ENCODE data around the gene OSBPL9.

Gene OSBPL9

DNA sequence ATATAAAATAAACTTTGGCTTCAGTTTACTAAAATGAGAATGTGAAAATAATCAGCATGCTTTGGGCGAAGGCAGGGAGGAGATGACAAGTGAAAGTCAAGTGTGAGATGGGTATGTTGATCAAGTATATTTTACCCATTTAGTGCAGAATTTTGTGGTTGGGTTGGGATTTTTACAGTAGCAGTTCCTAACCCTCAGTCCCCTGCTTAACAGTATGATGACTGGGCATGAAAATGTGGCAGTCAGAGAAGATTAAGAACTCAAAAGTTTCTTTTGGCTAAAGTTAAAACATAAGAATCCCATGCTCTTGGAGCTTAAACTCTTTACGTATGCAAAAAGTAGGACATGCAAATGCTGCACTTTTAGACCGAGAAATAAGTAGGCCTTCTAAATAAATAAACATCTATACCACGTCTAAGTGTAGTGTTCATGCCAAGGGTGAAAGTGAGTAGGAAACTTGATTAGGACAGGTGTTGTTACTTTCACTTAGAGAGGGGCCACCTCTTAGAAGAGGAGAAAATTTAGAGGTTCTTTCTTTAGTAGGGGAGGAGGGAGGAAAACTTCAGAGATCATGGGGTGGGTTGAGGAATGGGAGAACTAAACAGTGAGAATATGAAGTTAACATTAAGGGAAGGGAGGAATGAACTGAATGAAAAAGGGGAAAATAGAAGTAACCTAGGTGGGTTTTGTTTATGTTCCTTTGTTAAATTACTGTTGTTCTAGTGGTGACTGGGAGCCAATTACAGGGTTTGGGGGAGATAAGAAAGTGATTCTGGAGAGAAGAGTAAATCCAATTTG, 127.8 kb downstream of the OSBPL9 start:
- FAIRE-seq = no peak

DNA sequence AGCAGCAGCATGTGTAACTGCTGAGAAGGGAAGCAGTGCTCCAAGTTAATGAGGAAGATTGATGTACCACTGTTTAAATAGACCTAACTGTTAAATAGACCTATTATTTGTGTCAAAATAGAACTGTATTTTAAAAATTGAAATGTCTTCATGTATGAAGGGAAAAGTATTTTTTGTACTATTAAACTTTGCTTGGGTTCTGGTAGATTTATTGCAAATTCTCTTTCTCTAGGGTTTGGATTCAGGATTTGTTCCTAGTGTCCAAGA, 128.3 kb downstream of the OSBPL9 start:
- FAIRE-seq = no peak

DNA sequence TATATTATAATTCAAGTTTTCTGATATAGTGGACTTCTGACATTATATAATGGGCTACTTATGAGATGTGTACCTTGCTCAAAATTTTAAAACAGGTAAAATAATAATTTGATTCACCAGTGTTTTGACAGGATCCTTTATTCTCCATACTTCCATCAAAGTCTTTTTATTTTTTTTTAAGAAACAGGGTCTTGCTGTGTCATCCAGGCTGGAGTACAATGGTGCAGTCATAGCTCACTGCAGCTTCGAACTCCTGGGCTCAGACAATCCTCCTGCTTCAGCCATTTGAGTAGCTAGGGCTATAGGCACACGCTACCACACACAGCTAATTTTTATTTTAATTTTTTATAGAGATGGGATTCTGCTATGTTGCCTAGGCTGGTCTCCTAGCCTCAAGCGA, 132.3 kb downstream of the OSBPL9 start:
- FAIRE-seq = no peak

DNA sequence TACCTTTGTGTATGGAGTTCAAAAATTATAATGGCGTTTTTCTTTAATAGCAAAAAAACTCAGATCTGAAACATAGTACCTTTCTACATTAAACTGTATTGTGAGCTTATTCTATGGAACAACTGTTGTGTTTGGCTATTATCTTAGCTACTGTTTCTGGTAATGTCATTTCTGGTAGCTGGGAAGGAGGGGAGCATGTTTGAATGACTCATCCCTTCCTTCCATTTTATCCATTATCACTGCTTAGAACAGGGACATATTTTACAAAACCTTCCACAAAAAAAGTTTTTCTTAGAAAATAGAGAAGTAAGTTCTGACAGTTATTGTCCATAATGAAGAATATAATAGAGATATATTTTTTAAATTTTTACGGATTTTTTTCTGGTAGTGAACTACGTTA, 133.3 kb downstream of the OSBPL9 start:
- FAIRE-seq = no peak

DNA sequence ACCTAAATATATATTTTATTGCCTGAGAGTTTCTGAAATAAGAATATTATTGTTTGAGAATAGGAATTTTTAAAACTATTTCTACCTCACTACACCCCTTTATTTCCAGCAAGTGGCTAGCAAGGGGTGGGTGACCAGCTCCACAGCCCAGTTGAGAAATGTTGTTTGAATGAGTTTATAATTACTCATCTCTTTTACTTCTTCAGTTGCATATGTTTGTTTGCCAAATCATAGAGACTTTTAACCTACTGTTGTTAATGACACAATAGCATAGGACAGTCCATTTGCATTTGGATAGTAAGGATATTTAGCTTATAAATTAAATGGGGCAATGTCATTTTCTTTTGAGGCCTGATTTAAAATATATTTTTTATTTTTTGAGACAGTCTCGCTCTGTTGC, 133.8 kb downstream of the OSBPL9 start:
- no peak for FAIRE-seq

DNA sequence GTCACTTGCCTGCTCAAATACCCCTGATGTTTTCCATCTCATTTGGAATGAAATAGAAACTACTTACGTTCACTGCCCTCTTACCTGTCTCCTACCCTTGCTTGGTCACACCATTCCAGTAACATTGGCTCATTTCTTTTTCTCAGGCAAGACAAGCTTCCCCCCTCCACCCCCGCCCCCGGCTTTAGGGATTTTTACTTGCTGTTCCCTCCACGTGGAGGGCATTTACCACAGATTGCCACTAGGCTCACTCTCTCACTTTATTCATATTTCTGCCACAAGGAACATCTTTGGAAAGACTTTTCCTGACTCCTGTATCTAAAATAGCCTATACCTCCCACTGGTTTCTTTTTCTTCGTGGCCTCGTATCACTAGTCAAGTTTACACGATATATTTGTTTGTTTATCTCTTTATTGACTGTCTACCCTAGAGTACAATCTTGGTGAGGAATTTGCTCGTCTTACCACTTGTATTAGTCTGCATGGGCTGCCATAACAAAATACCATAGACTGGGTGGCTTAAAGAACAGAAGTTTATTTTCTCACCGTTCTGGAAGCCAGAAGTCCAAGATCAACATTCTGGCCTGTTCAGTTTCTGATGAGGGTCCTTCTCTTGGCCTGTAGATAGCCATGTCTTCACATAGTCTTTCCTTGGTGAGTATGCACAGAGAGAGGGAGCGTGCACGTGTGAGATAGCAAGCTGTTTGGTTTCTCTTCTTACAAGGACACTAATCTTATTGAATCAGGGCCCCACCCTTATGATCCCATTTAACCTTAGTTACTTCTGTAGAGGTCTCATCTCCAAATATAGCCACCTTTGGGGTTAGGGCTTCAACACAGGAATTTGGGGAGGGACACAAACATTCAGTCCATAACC, 135.4 kb downstream of the OSBPL9 start:
- FAIRE-seq = no peak

DNA sequence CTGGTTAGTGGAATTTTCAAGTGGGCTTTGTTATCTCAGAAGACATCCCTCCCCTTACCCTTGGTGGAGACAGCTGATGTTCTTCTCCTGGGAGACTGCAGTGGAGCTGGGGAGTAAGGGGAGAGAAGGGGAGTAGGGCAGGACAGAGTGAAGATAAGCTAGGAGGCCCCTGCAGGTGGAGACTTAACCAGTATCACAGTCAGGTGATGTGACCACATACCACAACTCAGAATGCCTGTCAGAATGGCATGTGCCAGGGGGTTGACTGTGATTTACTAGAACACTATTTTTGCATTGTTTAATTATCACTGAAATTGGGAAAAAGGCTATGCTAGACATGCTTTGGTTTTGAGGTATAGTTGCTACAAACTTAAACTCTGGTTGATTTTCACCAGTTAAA, 137.1 kb downstream of the OSBPL9 start:
- no peak for FAIRE-seq

GRCh38 chr1:51754666-51755065, 137.8 kb downstream of the OSBPL9 start:
- no peak for FAIRE-seq

DNA sequence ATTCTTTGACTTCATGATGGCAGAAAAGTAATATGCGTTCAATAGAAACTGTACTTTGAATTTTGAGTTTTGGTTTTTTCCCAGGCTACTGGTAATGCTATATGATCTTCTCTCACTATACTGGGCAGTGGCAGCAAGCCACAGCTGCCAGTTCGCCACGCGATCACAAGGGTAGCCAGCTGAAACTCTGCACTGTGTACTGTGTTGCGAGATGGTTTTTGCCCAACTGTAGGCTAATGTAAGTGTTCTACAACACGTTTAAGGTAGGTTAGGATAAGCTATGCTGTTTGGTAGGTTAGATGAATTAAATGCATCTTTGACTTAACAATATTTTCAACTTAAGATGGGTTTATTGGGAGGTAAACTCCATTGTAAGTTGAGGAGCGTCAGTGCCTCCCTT, 138.5 kb downstream of the OSBPL9 start:
- no peak for FAIRE-seq

DNA sequence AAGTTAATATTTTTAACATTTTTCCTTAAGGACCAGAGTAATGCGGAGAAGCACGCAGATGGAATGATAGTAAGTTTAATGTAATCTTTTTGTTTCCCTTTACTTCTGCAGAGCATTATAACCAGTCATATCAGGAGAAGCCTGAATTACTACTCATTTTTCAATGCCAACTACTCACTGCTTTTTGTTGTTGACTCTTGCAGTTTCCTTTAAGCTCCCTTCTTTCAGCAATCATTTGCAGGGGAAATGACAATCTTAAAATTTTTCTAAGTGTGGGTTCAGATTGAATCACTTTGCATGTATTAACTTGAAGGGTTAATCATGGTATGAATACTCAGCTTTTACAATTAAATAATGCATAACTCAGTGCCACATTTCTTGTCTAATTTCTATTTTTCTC, 139.4 kb downstream of the OSBPL9 start:
- no peak for FAIRE-seq

DNA sequence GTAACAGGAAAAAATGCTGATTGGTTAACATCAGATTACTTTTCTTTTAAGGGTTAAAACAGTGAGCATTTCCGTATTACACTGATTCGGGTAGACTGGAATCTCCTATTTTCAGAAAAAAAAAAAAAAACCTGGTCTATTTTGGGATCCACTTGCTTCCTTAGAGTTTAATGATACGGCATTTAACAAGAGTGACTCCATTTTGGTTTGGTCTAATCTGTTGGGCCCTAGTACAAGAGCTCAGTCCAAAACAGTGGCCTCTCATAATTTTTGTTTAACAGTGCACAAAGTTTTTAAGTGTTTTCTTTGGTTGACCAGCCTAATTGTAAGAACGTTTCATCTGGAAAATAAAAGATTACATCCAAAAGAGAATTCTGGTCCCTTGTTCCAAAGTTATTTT, 141.4 kb downstream of the OSBPL9 start:
- FAIRE-seq = no peak

DNA sequence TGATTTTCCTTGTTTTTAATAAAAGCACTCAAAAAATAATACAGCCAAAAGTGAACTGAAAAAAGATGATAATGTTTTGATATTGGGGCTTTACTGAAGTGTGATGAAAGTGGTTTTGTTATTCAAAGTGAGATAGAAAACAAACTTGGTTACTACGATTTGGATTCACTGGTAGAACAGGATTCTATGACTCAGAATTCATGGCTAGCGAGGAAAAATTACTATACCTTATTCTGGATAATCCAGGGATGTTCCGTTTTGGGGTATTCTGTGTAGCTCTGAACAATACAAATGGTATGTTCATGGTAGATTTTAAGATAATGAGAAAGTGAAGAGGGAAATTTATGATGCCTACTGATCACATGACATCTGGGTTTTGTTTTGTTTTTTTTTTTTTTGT, 144.0 kb downstream of the OSBPL9 start:
- no peak for FAIRE-seq

- FAIRE-seq = no peak
Measured at GRCh38 chr1:51761351-51761750, 144.5 kb downstream of the OSBPL9 start.

- FAIRE-seq = peak; percentile 91
Measured at GRCh38 chr1:51768971-51769588, 152.2 kb downstream of the OSBPL9 start.

- no peak for FAIRE-seq
Measured at GRCh38 chr1:51776408-51776807, 159.5 kb downstream of the OSBPL9 start.

DNA sequence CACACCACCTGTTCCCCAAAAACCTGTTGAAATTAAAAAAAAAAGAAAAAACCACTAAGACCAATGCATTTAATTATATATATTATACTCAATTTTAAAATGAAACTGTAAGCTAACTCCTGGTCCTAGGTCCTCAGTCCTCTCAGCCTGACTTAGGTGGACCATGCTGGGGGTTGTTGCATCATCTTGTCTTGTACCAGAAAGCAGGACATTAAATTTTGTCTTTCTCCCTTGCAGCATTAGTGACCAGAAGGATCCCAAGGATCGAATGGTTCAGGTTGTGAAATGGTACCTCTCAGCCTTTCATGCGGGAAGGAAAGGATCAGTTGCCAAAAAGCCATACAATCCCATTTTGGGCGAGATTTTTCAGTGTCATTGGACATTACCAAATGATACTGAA, 164.0 kb downstream of the OSBPL9 start:
- FAIRE-seq = no peak

DNA sequence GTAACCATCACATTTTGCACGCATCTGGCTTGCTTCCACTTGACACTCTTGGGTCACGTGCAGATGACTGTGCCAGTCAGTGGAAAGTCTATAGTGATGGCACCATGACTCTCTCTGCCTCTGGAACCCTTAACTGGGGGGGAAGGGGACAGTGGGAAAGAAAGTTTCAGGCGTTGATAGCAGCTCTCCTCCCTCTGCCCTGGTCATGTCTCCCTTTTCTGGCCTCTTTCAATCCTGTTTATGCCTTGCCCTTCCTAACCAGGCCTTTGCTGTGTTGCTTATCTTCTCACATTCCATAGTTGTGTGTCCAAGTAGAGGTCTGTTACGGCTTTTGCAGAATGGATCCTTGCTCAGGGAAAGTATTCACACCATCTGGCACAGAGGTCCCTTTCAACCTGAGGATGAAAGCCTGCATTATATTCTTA, 168.1 kb downstream of the OSBPL9 start:
- no peak for FAIRE-seq

GRCh38 chr1:51788938-51789337, 172.0 kb downstream of the OSBPL9 start:
- FAIRE-seq = no peak

DNA sequence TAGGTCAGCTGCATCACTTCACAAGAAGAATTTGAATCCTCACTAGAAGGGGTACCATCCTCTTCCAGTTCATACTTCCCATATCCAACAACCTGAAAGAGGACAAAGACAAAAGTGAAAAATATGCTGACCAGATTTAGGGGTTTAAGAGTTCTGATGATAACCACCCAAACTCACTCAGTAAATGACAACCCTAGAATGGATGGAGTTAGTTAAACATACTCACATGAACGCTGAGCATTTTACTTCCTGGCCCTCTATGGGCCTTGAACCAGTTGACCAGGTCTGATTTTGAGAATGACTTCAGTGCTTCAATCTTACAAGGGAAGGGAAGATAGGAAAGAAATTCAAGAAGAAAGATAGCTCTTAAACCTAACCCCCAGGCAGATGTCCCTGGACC, 172.4 kb downstream of the OSBPL9 start:
- FAIRE-seq = no peak

- FAIRE-seq = no peak
Measured at GRCh38 chr1:51790385-51790784, 173.5 kb downstream of the OSBPL9 start.

GRCh38 chr1:51791888-51792287, 175.0 kb downstream of the OSBPL9 start:
- no peak for FAIRE-seq

DNA sequence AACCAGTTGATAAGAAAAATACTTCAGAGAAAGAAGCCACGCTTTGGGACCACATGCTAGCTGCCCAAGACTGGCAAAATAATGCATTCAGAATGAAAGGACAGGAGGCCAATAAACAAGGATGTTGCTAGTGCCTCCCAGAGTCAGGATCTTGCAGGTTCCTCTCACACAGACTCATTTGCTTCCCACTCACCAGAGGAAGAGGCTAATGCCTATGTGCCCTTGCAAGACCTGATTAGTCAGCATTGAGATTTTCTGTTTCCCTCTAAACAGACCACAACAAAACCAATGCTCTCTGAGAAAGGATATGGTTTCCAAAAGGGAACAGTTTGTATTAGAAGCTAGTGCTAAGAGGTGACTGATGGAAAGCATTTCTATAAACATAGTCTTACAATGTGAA, 176.0 kb downstream of the OSBPL9 start:
- no peak for FAIRE-seq

DNA sequence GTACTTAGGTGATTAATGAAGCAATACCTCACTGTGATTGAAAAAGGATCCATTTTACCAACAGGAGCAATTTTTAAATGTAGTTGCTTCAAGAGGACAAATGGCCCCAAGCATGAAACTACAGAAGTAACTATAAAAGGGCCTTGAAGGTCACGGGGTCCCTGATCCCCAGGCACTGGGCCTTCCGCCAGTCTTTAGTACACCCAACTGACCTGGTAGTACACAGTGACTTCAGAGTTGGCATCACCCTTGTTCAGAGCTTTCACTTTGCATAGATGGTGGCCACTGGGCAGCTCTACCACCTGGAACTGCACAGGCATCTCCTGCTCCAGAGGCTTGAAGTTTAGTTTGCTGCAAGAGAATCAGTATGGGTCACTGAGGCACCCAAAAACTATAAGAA, 177.4 kb downstream of the OSBPL9 start:
- no peak for FAIRE-seq

DNA sequence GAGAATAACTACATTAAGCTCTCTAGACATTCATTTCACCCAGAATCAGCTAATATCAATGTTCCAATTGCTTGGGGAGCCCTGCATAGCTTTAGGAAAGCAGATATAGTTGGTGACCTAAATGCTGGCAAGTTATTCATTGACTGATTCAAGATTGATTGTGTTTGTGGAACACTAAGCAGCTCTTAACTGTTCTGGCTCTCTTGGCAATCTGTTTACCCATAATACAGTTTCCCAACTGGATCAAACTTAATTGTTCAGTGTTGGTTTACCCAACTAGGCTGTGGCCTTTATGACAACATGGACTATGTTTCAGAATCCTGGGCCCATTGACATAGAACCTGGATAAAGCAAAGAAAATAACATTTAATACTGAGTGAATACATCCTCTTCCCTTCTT, 178.0 kb downstream of the OSBPL9 start:
- no peak for FAIRE-seq

Measured in TTC549 (cell line).